Measurements from ENCODE around the gene UTY.

DNA sequence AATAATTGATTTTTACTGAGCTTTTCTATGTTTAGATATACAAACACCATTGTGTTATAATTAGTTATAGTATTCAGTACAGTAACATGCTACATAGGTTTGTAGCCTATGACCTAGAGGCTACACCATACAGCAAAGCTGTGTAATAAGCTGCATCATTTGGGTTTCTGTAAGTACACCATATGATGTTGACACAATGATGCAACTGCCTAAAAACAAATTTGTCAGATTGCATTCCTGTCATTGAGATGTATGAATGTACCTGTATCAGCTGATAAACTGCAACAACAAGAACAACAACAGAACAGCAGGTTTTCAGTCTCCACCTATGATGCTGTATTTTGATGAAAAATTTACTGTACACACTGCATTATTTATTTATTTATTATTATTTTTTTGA, 64.3 kb downstream of the UTY start:
- TF ChIP-seq, protein P1, sequence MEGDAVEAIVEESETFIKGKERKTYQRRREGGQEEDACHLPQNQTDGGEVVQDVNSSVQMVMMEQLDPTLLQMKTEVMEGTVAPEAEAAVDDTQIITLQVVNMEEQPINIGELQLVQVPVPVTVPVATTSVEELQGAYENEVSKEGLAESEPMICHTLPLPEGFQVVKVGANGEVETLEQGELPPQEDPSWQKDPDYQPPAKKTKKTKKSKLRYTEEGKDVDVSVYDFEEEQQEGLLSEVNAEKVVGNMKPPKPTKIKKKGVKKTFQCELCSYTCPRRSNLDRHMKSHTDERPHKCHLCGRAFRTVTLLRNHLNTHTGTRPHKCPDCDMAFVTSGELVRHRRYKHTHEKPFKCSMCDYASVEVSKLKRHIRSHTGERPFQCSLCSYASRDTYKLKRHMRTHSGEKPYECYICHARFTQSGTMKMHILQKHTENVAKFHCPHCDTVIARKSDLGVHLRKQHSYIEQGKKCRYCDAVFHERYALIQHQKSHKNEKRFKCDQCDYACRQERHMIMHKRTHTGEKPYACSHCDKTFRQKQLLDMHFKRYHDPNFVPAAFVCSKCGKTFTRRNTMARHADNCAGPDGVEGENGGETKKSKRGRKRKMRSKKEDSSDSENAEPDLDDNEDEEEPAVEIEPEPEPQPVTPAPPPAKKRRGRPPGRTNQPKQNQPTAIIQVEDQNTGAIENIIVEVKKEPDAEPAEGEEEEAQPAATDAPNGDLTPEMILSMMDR (IDR thresholded peaks at IDR 0.05; ENCODE audit: low read length): no peak
- TF ChIP-seq EZH2 (IDR thresholded peaks at IDR 0.05; ENCODE audit: borderline replicate concordance, low read length): no peak
